Large intestine (tissue), 3 donors: ENCODE measurements around the gene SH3GLB1. TPM values are rescaled to one million over a fixed set of nuclear protein-coding genes. Genes with fewer than 3 reads are reported as not detected.

Experiments
- DNase-seq, 2 donors: peaks; one replicate each; pipeline versions ENCODE4 v3.0.0 to v3.0.0-alpha.2; 2013
- H3K27ac ChIP-seq: one replicate; pipeline ENCODE4 v1.5.1; 2013; ENCODE audit warnings: low read length
- H3K27me3 ChIP-seq: 2 replicates; pipeline ENCODE4 v1.6.1; 2013; ENCODE audit warnings: low read length; ENCODE audit not compliant: control insufficient read depth, insufficient read depth
- H3K36me3 ChIP-seq: 2 replicates; pipeline ENCODE4 v1.6.1; 2013; ENCODE audit warnings: low read length; ENCODE audit not compliant: control insufficient read depth, insufficient read depth
- H3K4me1 ChIP-seq: one replicate; pipeline ENCODE4 v1.6.1; 2013; ENCODE audit warnings: low read length; ENCODE audit not compliant: control insufficient read depth, insufficient read depth
- H3K4me3 ChIP-seq: one replicate; pipeline ENCODE4 v1.5.1; 2013; ENCODE audit warnings: low read length
- H3K9me3 ChIP-seq: one replicate; pipeline ENCODE4 v1.6.1; 2013; ENCODE audit warnings: mild to moderate bottlenecking, low read depth, low read length, moderate library complexity; ENCODE audit not compliant: control insufficient read depth
- WGBS: methylation state at CpG from one replicate; pipeline ENCODE4 v1.1.5; 2013; ENCODE audit warnings: low lambda C conversion rate; ENCODE audit not compliant: insufficient coverage; 5-methylcytosine and 5-hydroxymethylcytosine counted together
- polyA plus RNA-seq: library from polyadenylated mRNA; unstranded; fragments of 120-200 nt; gene quantifications from one replicate; pipeline ENCODE4 v1.2.1, GENCODE V29; 2013

SH3GLB1 gene
- polyA plus RNA-seq, 1 donor: 62.7 TPM

- Histone ChIP-seq H3K4me3 (no peak overlapping the region), H3K9me3 (no peaks in the 10 kb centered on the region), H3K36me3 (peaks cover 6% of the 10 kb centered on the region), H3K27ac (no peak overlapping the region), H3K27me3 (no peaks in the 10 kb centered on the region), H3K4me1 (peaks cover 4% of the 10 kb centered on the region)
- WGBS: 92% methylated on average over 2 of the region's 3 CpGs
- no peak for DNase-seq
Measured at GRCh38 chr1:86714561-86715244, 10.3 kb downstream of the SH3GLB1 start.

GRCh38 chr1:86718786-86719185, 14.4 kb downstream of the SH3GLB1 start:
- no peak for DNase-seq
- H3K9me3 ChIP-seq: no peaks in the 10 kb centered on the region
- H3K27me3 ChIP-seq: no peaks in the 10 kb centered on the region
- no peak overlapping the region for H3K27ac ChIP-seq
- no peak overlapping the region for H3K4me3 ChIP-seq
- peaks cover 13% of the 10 kb centered on the region for H3K4me1 ChIP-seq
- peaks cover 18% of the 10 kb centered on the region for H3K36me3 ChIP-seq
- WGBS: 92% methylated on average over 2 of the region's 2 CpGs

GRCh38 chr1:86731416-86731815, 27.0 kb downstream of the SH3GLB1 start:
- WGBS: 100% methylated on average over 1 of the region's 1 CpG
- no peaks in the 10 kb centered on the region for H3K9me3 ChIP-seq
- peaks cover 30% of the 10 kb centered on the region for H3K36me3 ChIP-seq
- no peak overlapping the region for H3K27ac ChIP-seq
- no peaks in the 10 kb centered on the region for H3K4me1 ChIP-seq
- H3K4me3 ChIP-seq: no peak overlapping the region
- no peaks in the 10 kb centered on the region for H3K27me3 ChIP-seq
- DNase-seq: no peak

GRCh38 chr1:86733340-86733739, 29.0 kb downstream of the SH3GLB1 start:
- no peaks in the 10 kb centered on the region for H3K27me3 ChIP-seq
- WGBS: 0% methylated on average over 1 of the region's 2 CpGs
- no peaks in the 10 kb centered on the region for H3K4me1 ChIP-seq
- no peak overlapping the region for H3K27ac ChIP-seq
- H3K36me3 ChIP-seq: peaks cover 44% of the 10 kb centered on the region
- no peaks in the 10 kb centered on the region for H3K9me3 ChIP-seq
- no peak overlapping the region for H3K4me3 ChIP-seq
- DNase-seq: no peak

GRCh38 chr1:86739648-86740509, 35.5 kb downstream of the SH3GLB1 start:
- Histone ChIP-seq H3K9me3 (no peaks in the 10 kb centered on the region), H3K27me3 (no peaks in the 10 kb centered on the region), H3K27ac (no peak overlapping the region), H3K4me3 (no peak overlapping the region), H3K36me3 (peaks cover 64% of the 10 kb centered on the region), H3K4me1 (no peaks in the 10 kb centered on the region)
- peak in 1 of 2 donors; percentile 14 for DNase-seq
- WGBS: no CpG with 5 or more reads among the region's 3 CpGs

GRCh38 chr1:86741947-86742572, 37.7 kb downstream of the SH3GLB1 start:
- Histone ChIP-seq H3K9me3 (no peaks in the 10 kb centered on the region), H3K4me3 (no peak overlapping the region), H3K36me3 (peaks cover 47% of the 10 kb centered on the region), H3K27ac (no peak overlapping the region), H3K4me1 (no peaks in the 10 kb centered on the region), H3K27me3 (no peaks in the 10 kb centered on the region)
- DNase-seq: no peak
- WGBS: no CpG with 5 or more reads among the region's 6 CpGs

- H3K36me3 ChIP-seq: peaks cover 14% of the 10 kb centered on the region
- no peaks in the 10 kb centered on the region for H3K4me1 ChIP-seq
- no peak for DNase-seq
- H3K4me3 ChIP-seq: no peak overlapping the region
- no peaks in the 10 kb centered on the region for H3K27me3 ChIP-seq
- WGBS: no CpG with 5 or more reads among the region's 1 CpG
- no peak overlapping the region for H3K27ac ChIP-seq
- no peaks in the 10 kb centered on the region for H3K9me3 ChIP-seq
Measured at GRCh38 chr1:86747304-86747703, 42.9 kb downstream of the SH3GLB1 start.

GRCh38 chr1:86748622-86749373, 44.4 kb downstream of the SH3GLB1 start:
- no CpG with 5 or more reads among the region's 4 CpGs for whole genome bisulfite sequencing
- H3K9me3 ChIP-seq: no peaks in the 10 kb centered on the region
- H3K36me3 ChIP-seq: peaks cover 5% of the 10 kb centered on the region
- H3K4me1 ChIP-seq: no peaks in the 10 kb centered on the region
- no peak overlapping the region for H3K4me3 ChIP-seq
- H3K27me3 ChIP-seq: no peaks in the 10 kb centered on the region
- H3K27ac ChIP-seq: no peak overlapping the region
- DNase-seq: no peak

GRCh38 chr1:86750076-86750475, 45.7 kb downstream of the SH3GLB1 start:
- no peak for DNase-seq
- no peaks in the 10 kb centered on the region for H3K9me3 ChIP-seq
- H3K27ac ChIP-seq: no peak overlapping the region
- no peak overlapping the region for H3K4me3 ChIP-seq
- no CpG with 5 or more reads among the region's 1 CpG for WGBS
- H3K36me3 ChIP-seq: no peaks in the 10 kb centered on the region
- H3K4me1 ChIP-seq: no peaks in the 10 kb centered on the region
- H3K27me3 ChIP-seq: no peaks in the 10 kb centered on the region

- Histone ChIP-seq H3K4me1 (no peaks in the 10 kb centered on the region), H3K36me3 (no peaks in the 10 kb centered on the region), H3K27me3 (no peaks in the 10 kb centered on the region), H3K9me3 (no peaks in the 10 kb centered on the region), H3K27ac (no peak overlapping the region), H3K4me3 (no peak overlapping the region)
- DNase-seq: no peak
- no CpG with 5 or more reads among the region's 5 CpGs for WGBS
Measured at GRCh38 chr1:86750530-86750929, 46.2 kb downstream of the SH3GLB1 start.
